A549 (cell line): ENCODE results near the gene PLPPR1. TPM values are rescaled to one million over a fixed set of nuclear protein-coding genes. Genes with fewer than 3 reads are reported as not detected.

Experiments used
- ATAC-seq, 2 experiments: fragments of 200-7000 bp in 1 of 2; fragments of >200 bp in 1 of 2; cut with Nextera tagmentation in 1 of 2; cut with Tn5 transposase in 1 of 2; 3 replicates each; pipeline versions ENCODE4 v1.8.0 to v1.9.1; 2018 to 2020; ENCODE audit warnings: mild to moderate bottlenecking in 1 of 2, moderate library complexity in 1 of 2
- CTCF ChIA-PET: fragments of 300-600 bp; sonication (Branson Sonifier 250); formaldehyde crosslinking; extraction: SDS; loops from one replicate; lab custom pipeline; 2021; ENCODE audit warnings: antibody characterized with exemption, inconsistent platforms; lab: Yijun Ruan, JAX
- POLR2A ChIA-PET: fragments of 350-600 bp; formaldehyde crosslinking; extraction: SDS; loops from one replicate; lab custom pipeline; 2021; ENCODE audit warnings: antibody characterized with exemption, inconsistent platforms; lab: Yijun Ruan, JAX
- DNase-seq, 2 experiments: peaks; one replicate each; pipeline versions ENCODE4 v3.0.0 to v3.0.0-alpha.2; 2011 to 2016; ENCODE audit warnings: low read depth in 1 of 2, low spot score in 1 of 2
- FAIRE-seq: peaks from 2 replicates; lab custom pipeline; 2011; peaks lifted over from hg19 to GRCh38; lab: Jason Lieb, UNC
- H3K27ac ChIP-seq, 2 experiments: fragments of >200 bp; sonication (Bioruptor Twin); formaldehyde crosslinking; 3 replicates each; pipeline ENCODE4 v1.5.1; 2016 to 2017
- H3K4me1 ChIP-seq: fragments of >200 bp; sonication (Bioruptor Twin); formaldehyde crosslinking; 3 replicates; pipeline ENCODE4 v1.6.1; 2016
- H3K4me2 ChIP-seq: fragments of >200 bp; sonication (Bioruptor Twin); formaldehyde crosslinking; 3 replicates; pipeline ENCODE4 v1.6.1; 2016
- H3K4me3 ChIP-seq: fragments of >200 bp; sonication (Bioruptor Twin); formaldehyde crosslinking; 3 replicates; pipeline ENCODE4 v1.5.1; 2016
- H3K9me3 ChIP-seq: fragments of >200 bp; sonication (Bioruptor Twin); formaldehyde crosslinking; 3 replicates; pipeline ENCODE4 v1.6.1; 2016
- ATOH8 ChIP-seq: fragments of 250-450 bp; sonication (Bioruptor Pico); IDR thresholded peaks from 2 replicates; pipeline ENCODE4 v1.5.0; 2020; ENCODE audit warnings: low read depth, mild to moderate bottlenecking, moderate library complexity
- BCL3 ChIP-seq: fragments of >200 bp; sonication (Bioruptor Twin); formaldehyde crosslinking; IDR thresholded peaks from 3 replicates; pipeline ENCODE4 v1.6.1; 2016
- BHLHE40 ChIP-seq: IDR thresholded peaks from 2 replicates; pipeline ENCODE4 v1.6.1; 2012; ENCODE audit warnings: low read depth, low read length, inconsistent platforms
- CBX8 ChIP-seq: fragments of 200-600 bp; sonication (generic); IDR thresholded peaks from 2 replicates; pipeline ENCODE4 v1.6.1; 2016
- CHD2 ChIP-seq: fragments of 150-350 bp; IDR thresholded peaks from 2 replicates; pipeline ENCODE4 v1.6.1; 2014; ENCODE audit warnings: low read length; ENCODE audit not compliant: partially characterized antibody
- EHMT2 ChIP-seq: fragments of 200-600 bp; sonication (generic); IDR thresholded peaks from 2 replicates; pipeline ENCODE4 v1.6.1; 2016; ENCODE audit warnings: antibody characterized with exemption, low read depth, mild to moderate bottlenecking, moderate library complexity
- EP300 ChIP-seq, 2 experiments: fragments of >200 bp; sonication (Bioruptor Twin); formaldehyde crosslinking; IDR thresholded peaks; 2 replicates in 1 of 2; 3 replicates in 1 of 2; pipeline ENCODE4 v1.6.1; 2016 to 2017
- FOSB ChIP-seq: fragments of 250-450 bp; sonication (Bioruptor Pico); IDR thresholded peaks from 2 replicates; pipeline ENCODE4 v1.5.0; 2020; ENCODE audit warnings: mild to moderate bottlenecking, moderate library complexity
- FOXS1 ChIP-seq: fragments of 250-450 bp; sonication (Bioruptor Pico); IDR thresholded peaks from 2 replicates; pipeline ENCODE4 v1.5.0; 2020; ENCODE audit warnings: mild to moderate bottlenecking, moderate library complexity
- HDAC2 ChIP-seq: fragments of 200-600 bp; sonication (generic); IDR thresholded peaks from 2 replicates; pipeline ENCODE4 v1.6.1; 2016
- HES2 ChIP-seq: fragments of >200 bp; sonication (Bioruptor Twin); formaldehyde crosslinking; IDR thresholded peaks from 2 replicates; pipeline ENCODE4 v1.6.1; 2016
- HEYL ChIP-seq: fragments of 250-450 bp; sonication (Bioruptor Pico); IDR thresholded peaks from 2 replicates; pipeline ENCODE4 v1.8.0; 2021; ENCODE audit warnings: mild to moderate bottlenecking, moderate library complexity
- HMGXB4 ChIP-seq: fragments of 250-450 bp; sonication (Bioruptor Pico); IDR thresholded peaks from 2 replicates; pipeline ENCODE4 v1.5.0; 2021; ENCODE audit warnings: mild to moderate bottlenecking, moderate library complexity, borderline replicate concordance
- JUNB ChIP-seq: fragments of >200 bp; sonication (Bioruptor Twin); formaldehyde crosslinking; IDR thresholded peaks from 2 replicates; pipeline ENCODE4 v1.6.1; 2016
- KDM1A ChIP-seq: fragments of 200-600 bp; sonication (generic); IDR thresholded peaks from 2 replicates; pipeline ENCODE4 v1.6.1; 2016; ENCODE audit warnings: low read depth, mild to moderate bottlenecking
- KDM5A ChIP-seq: fragments of 200-600 bp; sonication (generic); IDR thresholded peaks from 2 replicates; pipeline ENCODE4 v1.6.1; 2016; ENCODE audit warnings: antibody characterized with exemption, mild to moderate bottlenecking
- MAX ChIP-seq: IDR thresholded peaks from 2 replicates; pipeline ENCODE4 v1.6.1; 2012
- NFE2L2 ChIP-seq: fragments of 150-350 bp; conservative IDR thresholded peaks from 2 replicates; pipeline ENCODE4 v1.6.1; 2014; ENCODE audit warnings: low read length
- NPAS2 ChIP-seq: fragments of 250-450 bp; sonication (Bioruptor Pico); IDR thresholded peaks from 2 replicates; pipeline ENCODE4 v1.8.0; 2022; ENCODE audit warnings: mild to moderate bottlenecking, moderate library complexity, borderline replicate concordance
- NR3C1 ChIP-seq: fragments of >200 bp; sonication (Bioruptor Twin); formaldehyde crosslinking; IDR thresholded peaks from 3 replicates; pipeline ENCODE4 v1.6.1; 2017
- POLR2AphosphoS2 ChIP-seq: conservative IDR thresholded peaks from 2 replicates; pipeline ENCODE4 v1.6.1; 2012; ENCODE audit warnings: low read length, improper control_type of control experiment, inconsistent platforms
- RAD21 ChIP-seq, 2 experiments: fragments of >200 bp in 1 of 2; sonication (Bioruptor Twin) in 1 of 2; formaldehyde crosslinking in 1 of 2; IDR thresholded peaks in 1 of 2; conservative IDR thresholded peaks in 1 of 2; 2 replicates in 1 of 2; 3 replicates in 1 of 2; pipeline ENCODE4 v1.6.1; 2012 to 2018; ENCODE audit warnings: inconsistent platforms in 1 of 2
- RFX5 ChIP-seq: fragments of 450-650 bp; IDR thresholded peaks from 2 replicates; pipeline ENCODE4 v1.7.1; 2014; ENCODE audit warnings: antibody characterized with exemption, mild to moderate bottlenecking, moderate library complexity
- RNF2 ChIP-seq: fragments of 200-600 bp; sonication (generic); IDR thresholded peaks from 2 replicates; pipeline ENCODE4 v1.6.1; 2016; ENCODE audit warnings: low read depth, mild to moderate bottlenecking, antibody characterized with exemption, moderate library complexity, borderline replicate concordance
- SREBF2 ChIP-seq: fragments of 450-650 bp; IDR thresholded peaks from 2 replicates; pipeline ENCODE4 v1.6.1; 2014; ENCODE audit warnings: mild to moderate bottlenecking, moderate library complexity
- TP53 ChIP-seq: fragments of 250-450 bp; sonication (Bioruptor Pico); IDR thresholded peaks from 2 replicates; pipeline ENCODE4 v1.5.0; 2021; ENCODE audit warnings: mild to moderate bottlenecking, moderate library complexity
- USF2 ChIP-seq: fragments of 450-650 bp; IDR thresholded peaks from 2 replicates; pipeline ENCODE4 v1.6.1; 2014; ENCODE audit warnings: antibody characterized with exemption
- ZFP36 ChIP-seq: fragments of 450-650 bp; IDR thresholded peaks from 2 replicates; pipeline ENCODE4 v1.6.1; 2014; ENCODE audit warnings: borderline replicate concordance; ENCODE audit not compliant: partially characterized antibody
- ZSCAN20 ChIP-seq: fragments of 250-450 bp; sonication (Bioruptor Pico); IDR thresholded peaks from 2 replicates; pipeline ENCODE4 v1.8.0; 2022; ENCODE audit warnings: mild to moderate bottlenecking, moderate library complexity
- WGBS: methylation state at CpG from one replicate; pipeline ENCODE4 v1.1.6; 2017; ENCODE audit errors: missing lambda C conversion rate; 5-methylcytosine and 5-hydroxymethylcytosine counted together
- polyA plus RNA-seq, 4 experiments: library from polyadenylated mRNA; depleted of rRNA in 3 of 4; stranded (reverse); fragments of >200 nt; fragmentation: RNase III in 1 of 4; extraction: RNeasy Plus Mini Kit Qiagen cat#74134 plus additional on column Dnase treatment in 1 of 4; gene quantifications; 2 replicates in 3 of 4; 3 replicates in 1 of 4; pipeline ENCODE4 v1.2.3, GENCODE V29; 2011 to 2017

PLPPR1 gene
- polyA plus RNA-seq, 2 of the 4 experiments (the other 2 are of a cell fraction), result 0.06 to 1.2 TPM

- TF ChIP-seq HES2 (no peak), USF2 (no peak)
- TF ChIP-seq, all 56 proteins: peak for 0
Measured at GRCh38 chr9:101094686-101095085, 66.2 kb downstream of the PLPPR1 start (continued).

- ChIA-PET POLR2A (no interaction called here), CTCF (no interaction called here)
- H3K4me3 ChIP-seq, result no peak overlapping the region
- no peaks in the 10 kb centered on the region for H3K9me3 ChIP-seq
- H3K27ac ChIP-seq, result no peak overlapping the region
- WGBS, result 0% methylated on average over 1 of the region's 1 CpG
- no peak overlapping the region for H3K4me2 ChIP-seq
- FAIRE-seq, result no peak
- no peak for TF ChIP-seq CHD2
- no peak for TF ChIP-seq RAD21 (conservative IDR thresholded peaks at IDR 0.05 in 1 of 2, IDR thresholded peaks at IDR 0.05 in 1 of 2)
- TF ChIP-seq BCL3, result no peak
- no peak for TF ChIP-seq EHMT2
- TF ChIP-seq BHLHE40, result no peak
- TF ChIP-seq HDAC2, result no peak
- no peak for TF ChIP-seq JUNB
- no peak for TF ChIP-seq TP53 (CRISPR knock-in tag)
- TF ChIP-seq NPAS2, result no peak
- no peak for TF ChIP-seq NFE2L2
- no peak for TF ChIP-seq CBX8
- no peak for TF ChIP-seq SREBF2
- TF ChIP-seq POLR2AphosphoS2, result no peak
- no peak for TF ChIP-seq ZSCAN20
- no peak for TF ChIP-seq MAX
- no peak for TF ChIP-seq ATOH8
- no peak for TF ChIP-seq EP300 (IDR thresholded peaks at IDR 0.05)
- no peaks in the 10 kb centered on the region for H3K4me1 ChIP-seq
- ATAC-seq, result no peak
- DNase-seq, result no peak
Measured at GRCh38 chr9:101097210-101097609, 68.7 kb downstream of the PLPPR1 start.

GRCh38 chr9:101098392-101098791 is 69.9 kb downstream of the PLPPR1 start:
- ATAC-seq, result no peak
- ChIA-PET CTCF (no interaction called here), POLR2A (no interaction called here)
- no peaks in the 10 kb centered on the region for H3K4me1 ChIP-seq
- no peak overlapping the region for H3K27ac ChIP-seq
- no peak overlapping the region for H3K4me2 ChIP-seq
- DNase-seq, result no peak
- H3K4me3 ChIP-seq, result no peak overlapping the region
- no peaks in the 10 kb centered on the region for H3K9me3 ChIP-seq
- TF ChIP-seq RFX5, result no peak
- TF ChIP-seq NR3C1, result no peak
- no peak for TF ChIP-seq KDM5A
- TF ChIP-seq CBX8, result no peak
- no peak for TF ChIP-seq HEYL (CRISPR knock-in tag)
- TF ChIP-seq FOSB (CRISPR knock-in tag), result no peak
- TF ChIP-seq ZFP36, result no peak
- no peak for TF ChIP-seq MAX
- TF ChIP-seq BCL3, result no peak
- TF ChIP-seq EHMT2, result no peak
- no peak for TF ChIP-seq POLR2AphosphoS2
- no peak for TF ChIP-seq KDM1A
- TF ChIP-seq JUNB, result no peak
- TF ChIP-seq FOXS1, result no peak
- no peak for TF ChIP-seq HMGXB4 (CRISPR knock-in tag)
- TF ChIP-seq RNF2, result no peak
- no peak for FAIRE-seq
